SK-N-SH (cell line): ENCODE results near the gene DUXB. TPM values are rescaled to one million over a fixed set of nuclear protein-coding genes. Genes with fewer than 3 reads are reported as not detected.

Experiments used
- CTCF ChIA-PET: fragments of 300-600, 350-600 bp; formaldehyde crosslinking; extraction: SDS; loops from one replicate; lab custom pipeline; 2021; lab: Yijun Ruan, JAX
- POLR2A ChIA-PET: fragments of 350-600 bp; sonication (Branson Sonifier 250); formaldehyde crosslinking; extraction: SDS; loops from one replicate; lab custom pipeline; 2020; ENCODE audit warnings: antibody characterized with exemption, inconsistent platforms; lab: Yijun Ruan, JAX
- DNase-seq: peaks from one replicate; pipeline ENCODE4 v3.0.0; 2012
- H2AFZ ChIP-seq: fragments of 200-600 bp; sonication (generic); 2 replicates; pipeline ENCODE4 v1.8.1; 2016; ENCODE audit warnings: antibody characterized with exemption, mild to moderate bottlenecking, low read depth
- H3F3A ChIP-seq: fragments of 200-600 bp; sonication (generic); replicated peaks from 2 replicates; pipeline ENCODE3; 2016; ENCODE audit warnings: antibody characterized with exemption, mild to moderate bottlenecking; ENCODE audit not compliant: insufficient read depth
- H3K27ac ChIP-seq, 2 experiments: fragments of 200-500 bp in 1 of 2; fragments of 200-600 bp in 1 of 2; sonication (Bioruptor generic) in 1 of 2; sonication (generic), shearing (Covaris generic) in 1 of 2; 2 replicates each; pipeline versions ENCODE4 v1.5.1 to v1.6.1; 2014 to 2016; ENCODE audit warnings: low read depth in 2 of 2, inconsistent platforms in 1 of 2, low read length in 1 of 2, mild to moderate bottlenecking in 1 of 2, mixed read lengths in 1 of 2
- H3K27me3 ChIP-seq: fragments of 200-600 bp; sonication (generic), shearing (Covaris generic); 2 replicates; pipeline ENCODE4 v1.6.1; 2016; ENCODE audit warnings: mixed run types; ENCODE audit not compliant: insufficient read depth
- H3K36me3 ChIP-seq, 2 experiments: fragments of 200-500 bp in 1 of 2; fragments of 200-600 bp in 1 of 2; sonication (Bioruptor generic) in 1 of 2; sonication (generic) in 1 of 2; replicated peaks in 1 of 2; 2 replicates each; pipeline versions ENCODE3 to v1.5.1; 2014 to 2016; ENCODE audit warnings: low read length in 1 of 2, mild to moderate bottlenecking in 1 of 2; ENCODE audit not compliant: insufficient read depth in 2 of 2, control insufficient read depth in 1 of 2
- H3K4me1 ChIP-seq, 2 experiments: fragments of 200-500 bp in 1 of 2; fragments of 200-600 bp in 1 of 2; sonication (Bioruptor generic) in 1 of 2; sonication (generic), shearing (Covaris generic) in 1 of 2; 2 replicates each; pipeline versions ENCODE4 v1.5.1 to v1.6.1; 2014 to 2016; ENCODE audit warnings: low read depth in 1 of 2, low read length in 1 of 2, mixed run types in 1 of 2; ENCODE audit not compliant: insufficient read depth in 2 of 2, control insufficient read depth in 1 of 2
- H3K4me2 ChIP-seq: fragments of 200-600 bp; sonication (generic), shearing (Covaris generic); 2 replicates; pipeline ENCODE4 v1.6.1; 2017; ENCODE audit warnings: mixed run types
- H3K4me3 ChIP-seq, 2 experiments: fragments of 200-500 bp in 1 of 2; fragments of 200-600 bp in 1 of 2; sonication (Bioruptor generic) in 1 of 2; sonication (generic), shearing (Covaris generic) in 1 of 2; 2 replicates each; pipeline versions ENCODE4 v1.5.1 to v1.8.1; 2014 to 2016; ENCODE audit warnings: low read depth in 2 of 2, inconsistent platforms in 1 of 2, low read length in 1 of 2, mild to moderate bottlenecking in 1 of 2, mixed read lengths in 1 of 2, moderate library complexity in 1 of 2
- H3K79me2 ChIP-seq: fragments of 200-600 bp; sonication (generic); 2 replicates; pipeline ENCODE4 v1.8.1; 2017; ENCODE audit warnings: mild to moderate bottlenecking; ENCODE audit not compliant: insufficient read depth
- H3K9ac ChIP-seq: fragments of 200-600 bp; sonication (generic); 2 replicates; pipeline ENCODE4 v1.6.1; 2017; ENCODE audit warnings: mixed run types
- H3K9me2 ChIP-seq: fragments of 200-600 bp; sonication (generic); 2 replicates; pipeline ENCODE4 v1.6.1; 2017; ENCODE audit warnings: mixed run types
- H3K9me3 ChIP-seq: fragments of 200-600 bp; sonication (generic); 2 replicates; pipeline ENCODE4 v1.6.1; 2017; ENCODE audit warnings: mixed run types, mild to moderate bottlenecking, moderate library complexity
- H4K20me1 ChIP-seq: fragments of 200-600 bp; sonication (generic); 2 replicates; pipeline ENCODE4 v1.6.1; 2017; ENCODE audit warnings: mild to moderate bottlenecking, mixed run types; ENCODE audit not compliant: insufficient read depth
- CHD2 ChIP-seq: fragments of 150-350 bp; IDR thresholded peaks from 2 replicates; pipeline ENCODE4 v1.6.1; 2018; ENCODE audit warnings: low read length; ENCODE audit not compliant: partially characterized antibody
- EZH2phosphoT487 ChIP-seq: fragments of 200-600 bp; sonication (generic); IDR thresholded peaks from 2 replicates; pipeline ENCODE4 v1.6.1; 2017; ENCODE audit warnings: low read depth, mixed run types, mild to moderate bottlenecking, antibody characterized with exemption, moderate library complexity, borderline replicate concordance
- FOSL2 ChIP-seq: IDR thresholded peaks from 2 replicates; pipeline ENCODE4 v1.4.0; 2012; ENCODE audit warnings: low read depth, mild to moderate bottlenecking, moderate library complexity, borderline replicate concordance
- GABPA ChIP-seq: IDR thresholded peaks from 2 replicates; pipeline ENCODE4 v1.4.0; 2012; ENCODE audit warnings: low read depth, mild to moderate bottlenecking
- IRF3 ChIP-seq: fragments of 150-350 bp; IDR thresholded peaks from 2 replicates; pipeline ENCODE4 v1.6.1; 2016; ENCODE audit warnings: mild to moderate bottlenecking, low read depth, low read length
- JUND ChIP-seq: IDR thresholded peaks from 2 replicates; pipeline ENCODE4 v1.4.0; 2012
- MXI1 ChIP-seq: IDR thresholded peaks from 2 replicates; pipeline ENCODE4 v1.6.1; 2012; ENCODE audit warnings: mild to moderate bottlenecking, low read depth, low read length, improper control_type of control experiment
- NRF1 ChIP-seq: IDR thresholded peaks from 2 replicates; pipeline ENCODE4 v1.6.1; 2012; ENCODE audit warnings: low read depth, mild to moderate bottlenecking, low read length
- PBX3 ChIP-seq: IDR thresholded peaks from 2 replicates; pipeline ENCODE4; 2012
- POLR2AphosphoS5 ChIP-seq: IDR thresholded peaks from 2 replicates; pipeline ENCODE4 v1.6.1; 2012; ENCODE audit warnings: low read depth, low read length
- TAF1 ChIP-seq: IDR thresholded peaks from 2 replicates; pipeline ENCODE4 v1.6.1; 2012; ENCODE audit warnings: low read depth, mild to moderate bottlenecking, low read length, moderate library complexity, borderline replicate concordance
- TCF12 ChIP-seq: IDR thresholded peaks from 2 replicates; pipeline ENCODE4 v1.4.0; 2012
- USF1 ChIP-seq: IDR thresholded peaks from 2 replicates; pipeline ENCODE4 v1.4.0; 2012; ENCODE audit warnings: low read depth, borderline replicate concordance
- YY1 ChIP-seq: IDR thresholded peaks from 2 replicates; pipeline ENCODE4 v1.4.0; 2012; ENCODE audit warnings: low read depth, mild to moderate bottlenecking
- ZBTB33 ChIP-seq: IDR thresholded peaks from 2 replicates; pipeline ENCODE4 v1.4.0; 2012; ENCODE audit warnings: low read depth, borderline replicate concordance
- WGBS: methylation state at CpG from one replicate; pipeline ENCODE4 v1.1.6; 2017; ENCODE audit warnings: low lambda C conversion rate; 5-methylcytosine and 5-hydroxymethylcytosine counted together
- polyA plus RNA-seq, 3 experiments: library from polyadenylated mRNA; depleted of rRNA; stranded (reverse); fragments of >200 nt; gene quantifications; 2 replicates each; pipeline ENCODE4 v1.2.3, GENCODE V29; 2012
- TF ChIP-seq, protein P1 (sequence below): IDR thresholded peaks from 2 replicates; pipeline ENCODE4 v1.6.1; 2012; ENCODE audit warnings: mild to moderate bottlenecking, low read depth, low read length, moderate library complexity
- TF ChIP-seq, protein P2 (sequence below): IDR thresholded peaks from 2 replicates; pipeline ENCODE4 v1.4.0; 2012; ENCODE audit warnings: low read depth

DUXB gene
- polyA plus RNA-seq, 1 of the 3 experiments (the other 2 are of a cell fraction) = not detected

GRCh38 chr16:75648265-75649076, 52.8 kb downstream of the DUXB start (continued):
- TF ChIP-seq, protein P1, sequence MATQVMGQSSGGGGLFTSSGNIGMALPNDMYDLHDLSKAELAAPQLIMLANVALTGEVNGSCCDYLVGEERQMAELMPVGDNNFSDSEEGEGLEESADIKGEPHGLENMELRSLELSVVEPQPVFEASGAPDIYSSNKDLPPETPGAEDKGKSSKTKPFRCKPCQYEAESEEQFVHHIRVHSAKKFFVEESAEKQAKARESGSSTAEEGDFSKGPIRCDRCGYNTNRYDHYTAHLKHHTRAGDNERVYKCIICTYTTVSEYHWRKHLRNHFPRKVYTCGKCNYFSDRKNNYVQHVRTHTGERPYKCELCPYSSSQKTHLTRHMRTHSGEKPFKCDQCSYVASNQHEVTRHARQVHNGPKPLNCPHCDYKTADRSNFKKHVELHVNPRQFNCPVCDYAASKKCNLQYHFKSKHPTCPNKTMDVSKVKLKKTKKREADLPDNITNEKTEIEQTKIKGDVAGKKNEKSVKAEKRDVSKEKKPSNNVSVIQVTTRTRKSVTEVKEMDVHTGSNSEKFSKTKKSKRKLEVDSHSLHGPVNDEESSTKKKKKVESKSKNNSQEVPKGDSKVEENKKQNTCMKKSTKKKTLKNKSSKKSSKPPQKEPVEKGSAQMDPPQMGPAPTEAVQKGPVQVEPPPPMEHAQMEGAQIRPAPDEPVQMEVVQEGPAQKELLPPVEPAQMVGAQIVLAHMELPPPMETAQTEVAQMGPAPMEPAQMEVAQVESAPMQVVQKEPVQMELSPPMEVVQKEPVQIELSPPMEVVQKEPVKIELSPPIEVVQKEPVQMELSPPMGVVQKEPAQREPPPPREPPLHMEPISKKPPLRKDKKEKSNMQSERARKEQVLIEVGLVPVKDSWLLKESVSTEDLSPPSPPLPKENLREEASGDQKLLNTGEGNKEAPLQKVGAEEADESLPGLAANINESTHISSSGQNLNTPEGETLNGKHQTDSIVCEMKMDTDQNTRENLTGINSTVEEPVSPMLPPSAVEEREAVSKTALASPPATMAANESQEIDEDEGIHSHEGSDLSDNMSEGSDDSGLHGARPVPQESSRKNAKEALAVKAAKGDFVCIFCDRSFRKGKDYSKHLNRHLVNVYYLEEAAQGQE = no peak
- TF ChIP-seq ZBTB33 = no peak
- no peak for TF ChIP-seq IRF3
- peak; percentile 89 for TF ChIP-seq YY1
- TF ChIP-seq USF1 = no peak
- no peak for TF ChIP-seq FOSL2
- TF ChIP-seq JUND = no peak

DNA sequence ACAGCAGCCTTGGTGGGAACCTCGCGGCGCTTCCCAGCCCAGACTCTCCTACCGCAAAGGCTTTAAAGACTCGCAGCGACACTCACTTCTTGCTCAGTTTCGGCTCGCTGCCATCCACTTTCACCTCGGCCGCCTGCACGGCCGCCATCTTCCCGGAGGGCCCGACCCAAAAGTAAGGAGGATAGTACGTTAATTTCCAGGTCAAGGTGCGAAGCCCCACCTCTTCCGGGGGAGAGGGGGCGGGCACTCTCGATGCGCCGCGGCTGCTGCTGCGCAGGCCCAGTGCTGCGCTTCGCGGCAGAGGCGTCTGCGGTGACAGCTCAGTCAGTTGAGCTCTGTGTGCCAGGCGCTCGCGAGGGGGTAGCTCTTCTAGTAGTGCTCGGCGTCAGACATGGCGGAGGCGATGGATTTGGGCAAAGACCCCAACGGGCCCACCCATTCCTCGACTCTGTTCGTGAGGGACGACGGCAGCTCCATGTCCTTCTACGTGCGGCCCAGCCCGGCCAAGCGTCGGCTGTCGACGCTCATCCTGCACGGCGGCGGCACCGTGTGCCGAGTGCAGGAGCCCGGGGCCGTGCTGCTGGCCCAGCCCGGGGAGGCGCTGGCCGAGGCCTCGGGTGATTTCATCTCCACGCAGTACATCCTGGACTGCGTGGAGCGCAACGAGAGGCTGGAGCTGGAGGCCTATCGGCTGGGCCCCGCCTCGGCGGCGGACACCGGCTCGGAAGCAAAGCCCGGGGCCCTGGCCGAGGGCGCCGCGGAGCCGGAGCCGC, 53.6 kb downstream of the DUXB start, which contains the start of the genes KARS1 and TERF2IP:
Gene KARS1, minus strand, starts transcription at position 174 of the 773 bp plus-strand sequence. Its CDS starts 26 bp downstream, at position 148.
Gene TERF2IP, plus strand, starts transcription at position 282 of the 773 bp plus-strand sequence. Its CDS starts 110 bp downstream, at position 392.
- peaks cover 38% of the 10 kb centered on the region for H4K20me1 ChIP-seq
- H3K79me2 ChIP-seq = peaks cover 97% of the 10 kb centered on the region
- H3K36me3 ChIP-seq = peaks cover 25 to 26% of the 10 kb centered on the region in 2 experiments
- peak within 1 kb of the TSS; percentile 97 for H3K9ac ChIP-seq
- H3K4me3 ChIP-seq = peak within 1 kb of the TSS; percentile 88 to 90
- H3K9me2 ChIP-seq = no peaks in the 10 kb centered on the region
- H3K27me3 ChIP-seq = no peaks in the 10 kb centered on the region
- ChIA-PET POLR2A (interaction anchor here (0.6 to 1.9 kb wide), 3 partner anchors 17 to 174 kb away, joined by 3 to 7 read pairs (median 5); partner anchors contain the start of gene ADAT1), CTCF (interaction anchor here (1.2 to 1.4 kb wide), 2 partner anchors 116 to 409 kb away, joined by 3 read pairs; no protein-coding TSS in a partner anchor)
- peak within 1 kb of the TSS; percentile 91 for H2AFZ ChIP-seq
- H3K27ac ChIP-seq = peak within 1 kb of the TSS; percentile 72 to 92
- peaks cover 6 to 18% of the 10 kb centered on the region in 2 experiments; a peak in 3 of 4 replicates for H3K4me1 ChIP-seq
- H3K4me2 ChIP-seq = peak within 1 kb of the TSS; percentile 93
- DNase-seq = peak; percentile 98
- no peaks in the 10 kb centered on the region for H3K9me3 ChIP-seq
- H3F3A ChIP-seq = peaks cover 1% of the 10 kb centered on the region
- 0% methylated on average over 16 of the region's 76 CpGs for WGBS
- TF ChIP-seq CHD2 = peak; percentile 68
- peak; percentile 96 for TF ChIP-seq NRF1
- TF ChIP-seq EZH2phosphoT487 = no peak
- TF ChIP-seq YY1 = peak; percentile 96
- TF ChIP-seq PBX3 = peak; percentile 63
- peak; percentile 81 for TF ChIP-seq TAF1
- no peak for TF ChIP-seq USF1
- peak; percentile 90; the same call in 1 of the 2 replicates for TF ChIP-seq POLR2AphosphoS5
- peak; percentile 95 for TF ChIP-seq GABPA
- peak; percentile 25; the same call in 1 of the 2 replicates for TF ChIP-seq TCF12
- TF ChIP-seq, protein P2, sequence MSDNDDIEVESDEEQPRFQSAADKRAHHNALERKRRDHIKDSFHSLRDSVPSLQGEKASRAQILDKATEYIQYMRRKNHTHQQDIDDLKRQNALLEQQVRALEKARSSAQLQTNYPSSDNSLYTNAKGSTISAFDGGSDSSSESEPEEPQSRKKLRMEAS = peak; percentile 65; the same call in 1 of the 2 replicates
- TF ChIP-seq MXI1 = peak; percentile 96
- TF ChIP-seq JUND = no peak
